PC-9 (cell line): ENCODE results near the gene ALMS1. TPM values are rescaled to one million over a fixed set of nuclear protein-coding genes. Genes with fewer than 3 reads are reported as not detected.

Experiments used
- BruUV-seq: library from RNA; stranded (reverse); fragments of 400-500 nt; replicated peaks from 2 replicates; lab custom pipeline; 2021; lab: Mats Ljungman, UMichigan
- CTCF ChIA-PET: fragments of 300-600 bp; sonication (Branson Sonifier 250); formaldehyde crosslinking; loops from one replicate; lab custom pipeline; 2022; ENCODE audit warnings: antibody characterized with exemption; lab: Charles Lee
- POLR2A ChIA-PET: fragments of 300-600 bp; sonication (Branson Sonifier 250); formaldehyde crosslinking; loops from one replicate; lab custom pipeline; 2022; ENCODE audit warnings: antibody characterized with exemption; ENCODE audit not compliant: unreplicated experiment; lab: Charles Lee
- DNase-seq, 2 experiments: peaks; one replicate each; pipeline versions ENCODE4 v3.0.0 to v3.0.0-alpha.2; 2015 to 2022; ENCODE audit warnings: mixed read lengths in 1 of 2
- H2AFZ ChIP-seq: fragments of 200-600 bp; sonication (generic); 2 replicates; pipeline ENCODE4 v1.8.1; 2017; ENCODE audit warnings: antibody characterized with exemption
- H3F3A ChIP-seq: fragments of 200-600 bp; sonication (generic); 2 replicates; pipeline ENCODE4 v1.8.1; 2017; ENCODE audit warnings: antibody characterized with exemption, mild to moderate bottlenecking, low read depth; ENCODE audit not compliant: insufficient read depth
- H3K27ac ChIP-seq: fragments of 200-600 bp; sonication (generic); 2 replicates; pipeline ENCODE4 v1.6.1; 2016; ENCODE audit warnings: mixed run types
- H3K27me3 ChIP-seq: fragments of 200-600 bp; sonication (generic); 2 replicates; pipeline ENCODE4 v1.6.1; 2016; ENCODE audit warnings: low read depth, mixed run types; ENCODE audit not compliant: insufficient read depth
- H3K36me3 ChIP-seq: fragments of 200-600 bp; sonication (generic); 2 replicates; pipeline ENCODE4 v1.6.1; 2016; ENCODE audit warnings: low read depth, mixed run types
- H3K4me1 ChIP-seq: fragments of 200-600 bp; sonication (generic); replicated peaks from 2 replicates; pipeline ENCODE4 v1.6.1; 2016; ENCODE audit warnings: mixed run types; ENCODE audit not compliant: insufficient read depth
- H3K4me2 ChIP-seq: fragments of 200-600 bp; sonication (generic); 2 replicates; pipeline ENCODE4 v1.6.1; 2017; ENCODE audit warnings: mixed run types
- H3K4me3 ChIP-seq: fragments of 200-600 bp; sonication (generic); 2 replicates; pipeline ENCODE4 v1.6.1; 2016; ENCODE audit warnings: mixed run types
- H3K79me2 ChIP-seq: fragments of 200-600 bp; sonication (generic); 2 replicates; pipeline ENCODE4 v1.6.1; 2017; ENCODE audit warnings: low read depth, mixed run types
- H3K9me2 ChIP-seq: fragments of 200-600 bp; sonication (generic); 2 replicates; pipeline ENCODE4 v1.8.1; 2017; ENCODE audit warnings: mild to moderate bottlenecking; ENCODE audit not compliant: insufficient read depth
- H3K9me3 ChIP-seq: fragments of 200-600 bp; sonication (generic); 2 replicates; pipeline ENCODE4 v1.8.1; 2016; ENCODE audit warnings: low read depth; ENCODE audit not compliant: insufficient read depth
- H4K20me1 ChIP-seq: fragments of 200-600 bp; sonication (generic); 2 replicates; pipeline ENCODE4 v1.8.1; 2017; ENCODE audit not compliant: insufficient read depth
- EZH2 ChIP-seq: fragments of 200-600 bp; sonication (generic); IDR thresholded peaks from 2 replicates; pipeline ENCODE4 v1.8.0; 2017; ENCODE audit warnings: antibody characterized with exemption, low read depth
- intact Hi-C: fragments of 100-400 bp; cut with micrococcal nuclease; formaldehyde crosslinking; loops from one replicate; pipeline ENCODE4 v1.10.0; 2022; ENCODE audit not compliant: unreplicated experiment
- total RNA-seq: library from RNA; stranded (reverse); gene quantifications from 2 replicates; pipeline ENCODE4 v1.2.3, GENCODE V29; 2021
- TF ChIP-seq, protein P1 (sequence below): fragments of 200-600 bp; sonication (generic); conservative IDR thresholded peaks from 2 replicates; pipeline ENCODE4 v1.6.1; 2017; ENCODE audit warnings: mixed run types, antibody characterized with exemption, mild to moderate bottlenecking, moderate library complexity

The ALMS1 gene
- total RNA-seq, 1 experiment from 2014 or later, result 16.7 TPM

GRCh38 chr2:73414696-73415095, 29.1 kb downstream of the ALMS1 start:
- Histone ChIP-seq H3K4me3 (no peak overlapping the region), H3K27me3 (no peaks in the 10 kb centered on the region), H3K4me1 (no peaks in the 10 kb centered on the region), H4K20me1 (0 out of 2 replicates have a peak, but pooled peaks cover 3% of the 10 kb centered on the region), H3K27ac (no peak overlapping the region), H2AFZ (no peak overlapping the region), H3K79me2 (no peaks in the 10 kb centered on the region), H3K9me3 (no peaks in the 10 kb centered on the region), H3K9me2 (no peaks in the 10 kb centered on the region), H3F3A (no peaks in the 10 kb centered on the region), H3K4me2 (no peak overlapping the region), H3K36me3 (no peaks in the 10 kb centered on the region)
- intact Hi-C loops, result no loop called here
- TF ChIP-seq EZH2, result no peak
- TF ChIP-seq, protein P1, sequence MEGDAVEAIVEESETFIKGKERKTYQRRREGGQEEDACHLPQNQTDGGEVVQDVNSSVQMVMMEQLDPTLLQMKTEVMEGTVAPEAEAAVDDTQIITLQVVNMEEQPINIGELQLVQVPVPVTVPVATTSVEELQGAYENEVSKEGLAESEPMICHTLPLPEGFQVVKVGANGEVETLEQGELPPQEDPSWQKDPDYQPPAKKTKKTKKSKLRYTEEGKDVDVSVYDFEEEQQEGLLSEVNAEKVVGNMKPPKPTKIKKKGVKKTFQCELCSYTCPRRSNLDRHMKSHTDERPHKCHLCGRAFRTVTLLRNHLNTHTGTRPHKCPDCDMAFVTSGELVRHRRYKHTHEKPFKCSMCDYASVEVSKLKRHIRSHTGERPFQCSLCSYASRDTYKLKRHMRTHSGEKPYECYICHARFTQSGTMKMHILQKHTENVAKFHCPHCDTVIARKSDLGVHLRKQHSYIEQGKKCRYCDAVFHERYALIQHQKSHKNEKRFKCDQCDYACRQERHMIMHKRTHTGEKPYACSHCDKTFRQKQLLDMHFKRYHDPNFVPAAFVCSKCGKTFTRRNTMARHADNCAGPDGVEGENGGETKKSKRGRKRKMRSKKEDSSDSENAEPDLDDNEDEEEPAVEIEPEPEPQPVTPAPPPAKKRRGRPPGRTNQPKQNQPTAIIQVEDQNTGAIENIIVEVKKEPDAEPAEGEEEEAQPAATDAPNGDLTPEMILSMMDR, result no peak
- no TSS peak for BruUV-seq
- no peak for DNase-seq
- ChIA-PET CTCF (no interaction called here), POLR2A (no interaction called here)

- H3K79me2 ChIP-seq, result no peaks in the 10 kb centered on the region
- no TSS peak for BruUV-seq
- TF ChIP-seq EZH2, result no peak
- no peaks in the 10 kb centered on the region for H3K9me2 ChIP-seq
- 0 out of 2 replicates have a peak, but pooled peaks cover 3% of the 10 kb centered on the region for H4K20me1 ChIP-seq
- ChIA-PET POLR2A (no interaction called here), CTCF (no interaction called here)
- H3K9me3 ChIP-seq, result no peaks in the 10 kb centered on the region
- no peak overlapping the region for H3K4me2 ChIP-seq
- H3K4me3 ChIP-seq, result no peak overlapping the region
- DNase-seq, result no peak
- no peaks in the 10 kb centered on the region for H3F3A ChIP-seq
- intact Hi-C loops, result no loop called here
- H3K4me1 ChIP-seq, result no peaks in the 10 kb centered on the region
- H2AFZ ChIP-seq, result no peak overlapping the region
- H3K27me3 ChIP-seq, result no peaks in the 10 kb centered on the region
- H3K27ac ChIP-seq, result no peak overlapping the region
- H3K36me3 ChIP-seq, result no peaks in the 10 kb centered on the region
Measured at GRCh38 chr2:73415906-73416305, 30.3 kb downstream of the ALMS1 start.

- Histone ChIP-seq H3K4me1 (no peaks in the 10 kb centered on the region), H3K4me3 (no peak overlapping the region), H2AFZ (no peak overlapping the region), H3K27me3 (no peaks in the 10 kb centered on the region), H3K36me3 (no peaks in the 10 kb centered on the region), H4K20me1 (0 out of 2 replicates have a peak, but pooled peaks cover 3% of the 10 kb centered on the region), H3K79me2 (no peaks in the 10 kb centered on the region), H3K9me2 (no peaks in the 10 kb centered on the region; the same call in 1 of the 2 replicates), H3F3A (no peaks in the 10 kb centered on the region), H3K27ac (no peak overlapping the region), H3K9me3 (no peaks in the 10 kb centered on the region), H3K4me2 (no peak overlapping the region)
- intact Hi-C loops, result no loop called here
- no peak for DNase-seq
- POLR2A ChIA-PET, result no interaction called here
- no peak for TF ChIP-seq EZH2
- TF ChIP-seq, protein P1, result no peak
- BruUV-seq, result no TSS peak
- CTCF ChIA-PET, result no interaction called here
Measured at GRCh38 chr2:73418343-73418742, 32.7 kb downstream of the ALMS1 start.

DNA sequence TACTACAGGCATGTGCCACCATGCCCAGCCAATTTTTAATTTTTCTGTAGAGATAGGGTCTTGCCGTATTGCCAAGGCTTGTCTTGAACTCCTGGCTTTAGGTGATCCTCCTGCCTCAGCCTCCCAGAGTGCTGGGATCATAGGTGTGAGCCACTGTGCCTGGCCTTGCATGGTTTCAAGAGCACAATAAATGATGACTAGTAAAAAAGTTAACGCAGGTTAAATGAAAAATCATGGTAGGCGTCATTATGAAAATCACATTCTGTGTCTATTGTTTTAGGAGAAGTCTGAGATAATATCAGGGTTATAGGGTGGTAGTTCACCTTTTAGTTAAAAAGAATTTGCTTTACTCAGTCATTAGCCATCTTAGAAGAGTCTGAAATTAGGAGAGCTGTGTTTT, 38.3 kb downstream of the ALMS1 start:
- H3K9me3 ChIP-seq, result no peaks in the 10 kb centered on the region
- H3K79me2 ChIP-seq, result no peaks in the 10 kb centered on the region
- no peak overlapping the region for H2AFZ ChIP-seq
- no peaks in the 10 kb centered on the region for H3F3A ChIP-seq
- ChIA-PET CTCF (no interaction called here), POLR2A (no interaction called here)
- no TSS peak for BruUV-seq
- no peak overlapping the region for H3K4me2 ChIP-seq
- no peak overlapping the region for H3K27ac ChIP-seq
- no peaks in the 10 kb centered on the region for H3K27me3 ChIP-seq
- DNase-seq, result no peak
- H3K4me1 ChIP-seq, result no peaks in the 10 kb centered on the region
- no peaks in the 10 kb centered on the region for H4K20me1 ChIP-seq
- no peaks in the 10 kb centered on the region; the same call in 1 of the 2 replicates for H3K9me2 ChIP-seq
- no peak overlapping the region for H3K4me3 ChIP-seq
- H3K36me3 ChIP-seq, result 0 out of 2 replicates have a peak, but pooled peaks cover 5% of the 10 kb centered on the region
- TF ChIP-seq EZH2, result no peak
- TF ChIP-seq, protein P1, result no peak
- intact Hi-C loops, result no loop called here
